WTC11 (cell line): Measurements from ENCODE around the gene ABL1.

Source experiments
- CREM ChIP-seq: sonication (generic); formaldehyde crosslinking; IDR thresholded peaks from 2 replicates; pipeline ENCODE4 v1.8.1; 2022; ENCODE audit warnings: mild to moderate bottlenecking, missing genetic modification reagents, moderate library complexity
- CTCF ChIP-seq: fragments of 200-600 bp; IDR thresholded peaks from 2 replicates; pipeline ENCODE4 v1.8.0; 2022; ENCODE audit warnings: antibody characterized with exemption
- E2F1 ChIP-seq: sonication (generic); formaldehyde crosslinking; IDR thresholded peaks from 2 replicates; pipeline ENCODE4 v1.8.0; 2022; ENCODE audit warnings: mild to moderate bottlenecking, missing genetic modification reagents
- JUN ChIP-seq: sonication (generic); formaldehyde crosslinking; IDR thresholded peaks from 2 replicates; pipeline ENCODE4 v1.8.0; 2023; ENCODE audit warnings: mild to moderate bottlenecking, missing genetic modification reagents
- SP1 ChIP-seq: sonication (generic); formaldehyde crosslinking; conservative IDR thresholded peaks from 2 replicates; pipeline ENCODE4 v1.8.1; 2022; ENCODE audit warnings: missing genetic modification reagents
- ZNF416 ChIP-seq: fragments of 250-450 bp; sonication (Bioruptor Pico); IDR thresholded peaks from 2 replicates; pipeline ENCODE4 v1.9.0; 2021; ENCODE audit warnings: mild to moderate bottlenecking, inconsistent platforms
- ZSCAN18 ChIP-seq: fragments of 250-450 bp; sonication (Bioruptor Pico); IDR thresholded peaks from 2 replicates; pipeline ENCODE4 v2.1.2; 2022; ENCODE audit warnings: mild to moderate bottlenecking, moderate library complexity

GRCh38 chr9:130911254-130912049 lies 76.4 kb downstream of the ABL1 start:
- no peak for TF ChIP-seq SP1
- no peak for TF ChIP-seq ZSCAN18 (CRISPR knock-in tag)
- TF ChIP-seq CTCF: no peak
- TF ChIP-seq JUN (CRISPR knock-in tag): no peak
- TF ChIP-seq E2F1: no peak
- no peak for TF ChIP-seq CREM (CRISPR knock-in tag)
- no peak for TF ChIP-seq ZNF416 (CRISPR knock-in tag)
